GM12864 (cell line): ENCODE data around the gene NRCAM.
"Not testable (repeated sequence)": the region's sequence is repeated elsewhere in the genome, so short reads cannot be mapped to it uniquely, and the experiment has no call there.

Source experiments
- DNase-seq: peaks from one replicate; pipeline ENCODE4 v3.0.0-alpha.2; 2011; ENCODE audit warnings: low read depth
- H3K4me3 ChIP-seq: 2 replicates; pipeline ENCODE4 v1.5.1; 2011; ENCODE audit warnings: mild to moderate bottlenecking, low read depth, low read length, control low read depth
- CTCF ChIP-seq: IDR thresholded peaks from 2 replicates; pipeline ENCODE4 v1.5.1; 2011; ENCODE audit warnings: low read depth, mild to moderate bottlenecking, moderate library complexity, low read length, control low read depth, inconsistent platforms; ENCODE audit errors: missing control alignments

The NRCAM gene

GRCh38 chr7:108265007-108265406 is 191.2 kb downstream of the NRCAM start:
- no peak for TF ChIP-seq CTCF

GRCh38 chr7:108263425-108263824 is 192.8 kb downstream of the NRCAM start:
- no peak for DNase-seq
- no peak overlapping the region for H3K4me3 ChIP-seq
- no peak for TF ChIP-seq CTCF

More at GRCh38 chr7:108265007-108265406, 191.2 kb downstream of the NRCAM start:
- DNase-seq: no peak
- no peak overlapping the region for H3K4me3 ChIP-seq

GRCh38 chr7:108261560-108262255 is 194.5 kb downstream of the NRCAM start:
- TF ChIP-seq CTCF: no peak
- no peak for DNase-seq
- no peak overlapping the region for H3K4me3 ChIP-seq

- DNase-seq, H3K4me3 ChIP-seq: not testable (repeated sequence)
Observed at GRCh38 chr7:108259447-108259846, 196.8 kb downstream of the NRCAM start.

GRCh38 chr7:108257954-108258353 is 198.3 kb downstream of the NRCAM start:
- TF ChIP-seq CTCF: no peak
- no peak overlapping the region for H3K4me3 ChIP-seq
- no peak for DNase-seq

GRCh38 chr7:108254259-108254658 is 202.0 kb downstream of the NRCAM start:
- no peak for DNase-seq
- no peak overlapping the region for H3K4me3 ChIP-seq
- TF ChIP-seq CTCF: no peak

GRCh38 chr7:108253275-108254044 is 202.8 kb downstream of the NRCAM start:
- no peak for DNase-seq
- no peak for TF ChIP-seq CTCF
- H3K4me3 ChIP-seq: no peak overlapping the region
